Neural progenitor cell (in vitro differentiated cells): ENCODE data around the gene DLG4. TPM values are rescaled to one million over a fixed set of nuclear protein-coding genes. Genes with fewer than 3 reads are reported as not detected.

Experiments
- DNase-seq: peaks from one replicate; pipeline ENCODE4 v3.0.0-alpha.2; 2016; ENCODE audit warnings: low spot score
- H2AFZ ChIP-seq: fragments of 200-600 bp; sonication (generic); replicated peaks from 2 replicates; pipeline ENCODE4 v1.6.1; 2016; ENCODE audit warnings: antibody characterized with exemption
- H3F3A ChIP-seq: fragments of 200-600 bp; sonication (generic); 2 replicates; pipeline ENCODE4 v1.6.1; 2016; ENCODE audit warnings: antibody characterized with exemption, low read depth
- H3K27ac ChIP-seq: fragments of 200-600 bp; sonication (generic); 2 replicates; pipeline ENCODE4 v1.5.1; 2016; ENCODE audit warnings: mild to moderate bottlenecking
- H3K27me3 ChIP-seq: fragments of 200-600 bp; sonication (generic); 2 replicates; pipeline ENCODE4 v1.6.1; 2016; ENCODE audit warnings: mild to moderate bottlenecking, moderate library complexity
- H3K36me3 ChIP-seq: fragments of 200-600 bp; sonication (generic); 2 replicates; pipeline ENCODE4 v1.5.1; 2016
- H3K4me1 ChIP-seq: fragments of 200-600 bp; sonication (generic); 2 replicates; pipeline ENCODE4 v1.6.1; 2016; ENCODE audit warnings: mixed run types
- H3K4me2 ChIP-seq: fragments of 200-600 bp; sonication (generic); 2 replicates; pipeline ENCODE4 v1.6.1; 2016
- H3K4me3 ChIP-seq: fragments of 200-600 bp; sonication (generic); 2 replicates; pipeline ENCODE4 v1.5.1; 2016
- H3K79me2 ChIP-seq: fragments of 200-600 bp; sonication (generic); 2 replicates; pipeline ENCODE4 v1.6.1; 2016; ENCODE audit warnings: low read depth
- H3K9ac ChIP-seq: fragments of 200-600 bp; sonication (generic); 2 replicates; pipeline ENCODE4 v1.6.1; 2016
- H3K9me3 ChIP-seq: fragments of 200-600 bp; sonication (generic); 2 replicates; pipeline ENCODE4 v1.5.1; 2016; ENCODE audit warnings: low read depth
- H4K20me1 ChIP-seq: fragments of 200-600 bp; sonication (generic); 2 replicates; pipeline ENCODE4 v1.6.1; 2016; ENCODE audit warnings: low read depth
- H3K27ac Mint-ChIP-seq: 3 replicates; pipeline ENCODE4 v1.8.0; 2021; ENCODE audit warnings: mixed read lengths
- H3K27me3 Mint-ChIP-seq: 2 replicates; pipeline ENCODE4 v1.8.0; 2022; ENCODE audit warnings: low read depth, mild to moderate bottlenecking, inconsistent platforms, moderate library complexity, mixed read lengths; ENCODE audit not compliant: insufficient read depth
- H3K36me3 Mint-ChIP-seq: 3 replicates; pipeline ENCODE4 v1.8.0; 2021; ENCODE audit warnings: mixed read lengths
- H3K4me1 Mint-ChIP-seq: 3 replicates; pipeline ENCODE4 v1.8.0; 2021; ENCODE audit warnings: mixed read lengths
- H3K4me3 Mint-ChIP-seq: 3 replicates; pipeline ENCODE4 v1.8.0; 2021; ENCODE audit warnings: mild to moderate bottlenecking, moderate library complexity, mixed read lengths
- H3K9me3 Mint-ChIP-seq: 3 replicates; pipeline ENCODE4 v1.8.0; 2020; ENCODE audit warnings: mixed read lengths
- CTCF ChIP-seq: fragments of 200-600 bp; sonication (generic); IDR thresholded peaks from 2 replicates; pipeline ENCODE4 v1.5.1; 2017; ENCODE audit warnings: antibody characterized with exemption, mild to moderate bottlenecking
- EZH2 ChIP-seq: fragments of 200-600 bp; sonication (generic); IDR thresholded peaks from 2 replicates; pipeline ENCODE4 v1.6.1; 2017; ENCODE audit warnings: antibody characterized with exemption, mild to moderate bottlenecking, moderate library complexity
- EZH2phosphoT487 ChIP-seq: fragments of 200-600 bp; sonication (generic); IDR thresholded peaks from 2 replicates; pipeline ENCODE4 v1.6.1; 2017; ENCODE audit warnings: antibody characterized with exemption
- total RNA-seq: library from RNA; depleted of rRNA; stranded (reverse); fragments of >200 nt; gene quantifications from 2 replicates; pipeline ENCODE4 v1.2.3, GENCODE V29; 2015; ENCODE audit warnings: low replicate concordance

Gene DLG4
- total RNA-seq, 1 donor from 2014 or later, result 23.5 TPM

- Histone ChIP-seq H3F3A (peaks cover 39% of the 10 kb centered on the region), H3K27ac (peak overlapping the region; percentile 20), H2AFZ (no peak overlapping the region), H3K4me1 (peaks cover 10% of the 10 kb centered on the region), H3K36me3 (no peaks in the 10 kb centered on the region), H3K4me3 (no peak overlapping the region), H3K4me2 (no peak overlapping the region), H3K79me2 (no peaks in the 10 kb centered on the region), H3K9ac (no peak overlapping the region), H4K20me1 (peaks cover 60% of the 10 kb centered on the region), H3K27me3 (no peaks in the 10 kb centered on the region), H3K9me3 (no peaks in the 10 kb centered on the region)
- Mint-ChIP-seq H3K27me3 (peaks cover 12% of the 10 kb centered on the region), H3K4me1 (peaks cover 23% of the 10 kb centered on the region), H3K36me3 (peaks cover 30% of the 10 kb centered on the region), H3K9me3 (no peaks in the 10 kb centered on the region), H3K4me3 (peak overlapping the region; percentile 36), H3K27ac (no peak overlapping the region)
- DNase-seq, result no peak
- TF ChIP-seq EZH2, result no peak
- TF ChIP-seq EZH2phosphoT487, result no peak
- no peak for TF ChIP-seq CTCF
Measured at GRCh38 chr17:7224110-7224509, 4.5 kb upstream of the DLG4 start.

GRCh38 chr17:7223375-7223774 is 3.7 kb upstream of the DLG4 start:
- Histone ChIP-seq H3K27me3 (no peaks in the 10 kb centered on the region), H3K27ac (no peak overlapping the region), H3F3A (peaks cover 46% of the 10 kb centered on the region), H2AFZ (no peak overlapping the region), H4K20me1 (peaks cover 56% of the 10 kb centered on the region), H3K4me3 (no peak overlapping the region), H3K9ac (no peak overlapping the region), H3K4me1 (peaks cover 18% of the 10 kb centered on the region), H3K9me3 (no peaks in the 10 kb centered on the region), H3K4me2 (no peak overlapping the region), H3K36me3 (no peaks in the 10 kb centered on the region), H3K79me2 (no peaks in the 10 kb centered on the region)
- no peak for DNase-seq
- TF ChIP-seq CTCF, result no peak
- TF ChIP-seq EZH2phosphoT487, result no peak
- TF ChIP-seq EZH2, result no peak
- Mint-ChIP-seq H3K9me3 (no peaks in the 10 kb centered on the region), H3K27me3 (peaks cover 14% of the 10 kb centered on the region), H3K4me3 (peak overlapping the region; percentile 36), H3K4me1 (peaks cover 30% of the 10 kb centered on the region), H3K36me3 (peaks cover 25% of the 10 kb centered on the region), H3K27ac (peak overlapping the region; percentile 72)

GRCh38 chr17:7222972-7223292 is 3.3 kb upstream of the DLG4 start:
- DNase-seq, result no peak
- TF ChIP-seq CTCF (no peak), EZH2 (no peak), EZH2phosphoT487 (no peak)
- Histone ChIP-seq H3K9ac (no peak overlapping the region), H4K20me1 (peaks cover 53% of the 10 kb centered on the region), H3F3A (peaks cover 51% of the 10 kb centered on the region), H3K79me2 (peaks cover under 1% of the 10 kb centered on the region), H3K4me1 (peaks cover 22% of the 10 kb centered on the region), H3K4me2 (no peak overlapping the region), H3K36me3 (no peaks in the 10 kb centered on the region), H2AFZ (no peak overlapping the region), H3K27me3 (no peaks in the 10 kb centered on the region), H3K27ac (no peak overlapping the region), H3K9me3 (no peaks in the 10 kb centered on the region), H3K4me3 (no peak overlapping the region)
- Mint-ChIP-seq H3K9me3 (no peaks in the 10 kb centered on the region), H3K4me3 (peak overlapping the region; percentile 30), H3K27me3 (peaks cover 14% of the 10 kb centered on the region), H3K4me1 (peaks cover 34% of the 10 kb centered on the region), H3K36me3 (peaks cover 22% of the 10 kb centered on the region), H3K27ac (no peak overlapping the region)
